NCI-H128 (cell line): ENCODE data around the gene KLF2.
"Not testable (repeated sequence)": the region's sequence is repeated elsewhere in the genome, so short reads cannot be mapped to it uniquely, and the experiment has no call there.

Experiments used
- DNase-seq: peaks from one replicate; lab custom pipeline; 2025; ENCODE audit not compliant: unreplicated experiment; lab: John Stamatoyannopoulos, UW

The KLF2 gene

GRCh38 chr19:16336571-16336970, 11.9 kb downstream of the KLF2 start:
- no peak for DNase-seq

DNA sequence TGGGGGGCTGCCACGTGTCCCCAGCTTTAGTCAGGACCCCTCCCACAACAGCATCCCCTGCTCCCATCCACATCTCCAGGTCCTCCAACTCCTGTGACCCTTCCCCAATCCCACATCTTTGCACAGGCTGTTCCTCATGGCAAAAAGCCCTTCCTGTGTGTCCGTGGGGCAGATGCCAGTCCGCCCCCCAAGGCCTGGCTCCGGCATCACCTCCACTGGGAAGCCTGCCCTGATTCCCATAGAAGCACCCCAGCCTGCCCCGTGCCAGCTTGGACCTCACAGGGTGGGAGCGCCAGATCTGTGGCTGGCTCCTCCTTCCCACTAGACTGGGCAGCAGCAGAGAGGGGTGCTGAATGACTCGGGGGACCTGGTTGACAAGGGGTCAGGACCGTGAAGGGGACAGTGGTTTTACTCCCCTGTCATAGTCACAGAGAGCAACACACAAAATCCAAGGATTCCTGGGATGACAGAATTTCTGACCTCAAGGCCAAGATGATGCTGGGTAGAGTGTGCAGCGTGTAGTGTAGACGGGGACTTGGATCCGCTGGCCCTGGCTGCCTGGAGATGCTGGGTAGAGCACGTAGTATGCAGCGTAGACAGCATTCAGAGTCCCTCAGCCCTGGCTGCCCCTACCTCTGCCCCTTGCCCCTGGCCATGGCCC, 13.3 kb downstream of the KLF2 start:
- no peak for DNase-seq

- no peak for DNase-seq
Measured at GRCh38 chr19:16338470-16339360, 14.1 kb downstream of the KLF2 start.

GRCh38 chr19:16339361-16339725, 14.7 kb downstream of the KLF2 start:
- DNase-seq = no peak

DNA sequence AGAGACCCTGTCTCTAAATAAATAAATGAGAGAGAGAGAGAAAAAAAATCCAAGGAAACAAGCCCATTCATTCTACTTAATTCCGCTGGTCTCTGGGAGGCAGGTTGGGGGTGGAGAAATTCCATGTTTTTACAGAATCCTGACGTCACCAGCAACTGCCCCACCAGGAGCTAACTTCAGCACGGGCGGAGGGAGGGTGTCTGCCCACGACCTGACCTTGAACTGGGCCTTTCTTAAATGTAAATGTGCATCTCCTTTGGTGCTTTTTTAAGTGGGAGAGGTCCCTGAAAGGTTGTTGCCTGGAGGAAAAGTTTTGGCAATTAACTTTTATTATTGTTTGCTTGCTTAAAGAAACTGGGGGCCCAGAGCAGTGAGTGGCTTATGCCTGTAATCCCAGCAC, 15.5 kb downstream of the KLF2 start:
- DNase-seq = no peak

DNA sequence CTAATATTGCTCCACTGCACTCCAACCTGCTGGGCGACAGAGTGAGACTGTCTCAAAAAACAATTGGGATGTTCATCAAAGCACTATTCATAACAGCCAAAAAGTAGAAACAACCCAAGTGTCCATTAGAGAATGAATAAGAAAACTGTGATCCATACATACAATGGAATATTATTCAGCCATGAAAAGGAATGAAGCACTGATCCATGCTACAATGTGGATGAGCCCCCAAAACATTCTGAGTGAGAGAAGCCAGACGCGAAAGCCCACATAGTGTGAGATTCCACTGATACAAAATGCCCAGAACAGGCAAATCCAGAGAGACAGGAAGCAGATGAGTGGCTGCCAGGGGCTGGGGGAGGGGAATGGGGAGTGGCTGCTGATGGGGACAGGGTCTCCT, 16.0 kb downstream of the KLF2 start:
- DNase-seq = no peak

DNA sequence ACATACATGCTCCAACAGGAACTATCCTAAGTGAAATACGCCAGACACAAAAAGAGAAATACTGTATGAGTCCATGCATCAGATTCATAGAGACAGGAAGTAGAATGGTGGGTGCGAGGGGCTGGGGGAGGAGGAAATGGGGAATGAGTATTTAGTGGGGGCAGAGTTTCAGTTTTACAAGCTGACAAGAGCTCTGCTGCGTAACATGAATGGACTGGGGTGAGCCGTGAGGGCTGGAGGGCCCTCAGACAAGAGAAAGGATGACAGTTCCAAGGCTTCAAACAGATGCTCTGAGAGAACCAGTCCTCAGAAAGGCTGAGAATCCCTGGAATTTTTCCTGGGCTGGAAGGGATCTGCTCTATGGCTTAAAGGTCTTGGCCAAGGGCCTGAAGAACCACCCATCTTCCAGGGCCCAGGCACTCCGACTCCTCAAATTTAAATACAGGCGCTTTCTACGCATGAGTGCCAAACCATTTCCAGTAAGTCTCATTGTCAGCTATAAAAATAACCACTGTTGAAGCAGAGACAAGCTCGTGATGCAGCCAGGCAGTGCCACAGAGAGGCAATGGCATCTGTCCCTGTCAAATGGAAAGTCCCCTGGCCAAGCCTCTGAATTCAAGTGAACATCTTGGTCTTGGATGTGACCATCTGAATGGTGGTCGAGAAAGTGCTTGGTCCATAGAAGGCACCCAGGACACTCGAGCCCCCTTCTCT, 17.5 kb downstream of the KLF2 start:
- no peak for DNase-seq

DNA sequence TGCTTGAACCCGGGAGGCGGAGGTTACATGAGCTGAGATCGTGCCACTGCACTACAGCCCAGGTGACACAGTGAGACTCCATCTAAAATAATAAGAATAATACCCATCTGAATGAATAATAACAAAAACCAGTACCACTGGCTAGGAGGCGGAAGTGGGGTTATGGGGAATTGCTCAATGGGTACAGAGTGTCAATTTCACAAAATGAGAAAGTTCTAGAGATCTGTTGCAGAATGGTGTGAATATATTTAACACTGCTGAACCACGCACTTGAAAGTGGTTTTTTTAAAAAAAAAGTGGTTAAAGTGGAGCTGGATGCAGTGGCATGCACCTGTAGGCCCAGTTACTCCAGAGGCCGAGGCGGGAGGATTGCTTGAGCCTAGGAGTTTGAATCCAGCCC, 18.5 kb downstream of the KLF2 start:
- DNase-seq = no peak

- DNase-seq = no peak
Measured at GRCh38 chr19:16345457-16345856, 20.8 kb downstream of the KLF2 start.

DNA sequence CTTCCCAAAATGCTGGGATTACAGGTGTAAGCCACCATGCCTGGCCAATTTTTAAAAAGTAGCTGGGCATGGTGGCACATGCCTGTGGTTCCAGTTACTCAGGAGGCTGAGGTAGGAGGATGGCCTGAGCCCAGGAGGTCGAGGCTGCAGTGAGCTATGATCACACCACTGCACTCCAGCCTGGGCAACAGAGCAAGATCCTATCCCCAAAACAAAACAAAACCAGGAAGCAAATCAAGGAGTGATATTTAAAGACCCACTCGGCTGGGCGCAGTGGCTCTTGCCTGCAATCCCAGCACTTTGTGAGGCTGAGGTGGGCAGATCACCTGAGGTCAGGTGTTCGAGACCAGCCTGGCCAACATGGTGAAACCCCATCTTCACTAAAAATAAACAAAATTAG, 22.5 kb downstream of the KLF2 start:
- DNase-seq = not testable (repeated sequence)

GRCh38 chr19:16347706-16348105, 23.1 kb downstream of the KLF2 start:
- DNase-seq = no peak

DNA sequence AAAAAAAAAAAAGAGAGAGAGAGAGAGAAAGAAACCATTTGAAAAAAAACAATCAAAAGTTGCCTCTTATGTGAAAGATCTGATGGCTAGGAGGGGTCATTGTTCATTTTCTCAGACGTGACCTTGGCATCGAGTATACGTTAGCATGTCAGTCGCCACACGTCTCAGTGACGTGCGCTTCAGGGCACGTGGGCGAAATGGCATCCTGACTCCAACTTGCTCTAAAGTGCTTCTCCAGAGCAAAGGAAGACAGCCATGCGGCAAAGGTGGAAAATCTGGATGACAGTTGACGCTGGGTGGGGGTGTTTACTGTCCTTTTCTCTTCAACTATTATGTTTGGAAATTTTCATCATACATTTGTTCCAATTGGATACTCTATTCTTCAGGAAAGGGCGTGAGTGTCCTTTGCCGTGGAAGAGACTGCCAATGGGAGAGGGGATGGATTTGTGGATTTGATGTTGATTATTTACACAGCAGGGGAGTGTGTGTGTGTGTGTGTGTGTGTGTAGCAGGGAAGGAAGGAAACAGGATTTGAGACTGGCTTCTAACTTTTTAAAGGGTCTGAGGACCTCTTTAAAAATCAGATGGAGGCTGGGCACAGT, 25.0 kb downstream of the KLF2 start:
- no peak for DNase-seq

- DNase-seq = no peak
Measured at GRCh38 chr19:16351133-16351809, 26.6 kb downstream of the KLF2 start.

DNA sequence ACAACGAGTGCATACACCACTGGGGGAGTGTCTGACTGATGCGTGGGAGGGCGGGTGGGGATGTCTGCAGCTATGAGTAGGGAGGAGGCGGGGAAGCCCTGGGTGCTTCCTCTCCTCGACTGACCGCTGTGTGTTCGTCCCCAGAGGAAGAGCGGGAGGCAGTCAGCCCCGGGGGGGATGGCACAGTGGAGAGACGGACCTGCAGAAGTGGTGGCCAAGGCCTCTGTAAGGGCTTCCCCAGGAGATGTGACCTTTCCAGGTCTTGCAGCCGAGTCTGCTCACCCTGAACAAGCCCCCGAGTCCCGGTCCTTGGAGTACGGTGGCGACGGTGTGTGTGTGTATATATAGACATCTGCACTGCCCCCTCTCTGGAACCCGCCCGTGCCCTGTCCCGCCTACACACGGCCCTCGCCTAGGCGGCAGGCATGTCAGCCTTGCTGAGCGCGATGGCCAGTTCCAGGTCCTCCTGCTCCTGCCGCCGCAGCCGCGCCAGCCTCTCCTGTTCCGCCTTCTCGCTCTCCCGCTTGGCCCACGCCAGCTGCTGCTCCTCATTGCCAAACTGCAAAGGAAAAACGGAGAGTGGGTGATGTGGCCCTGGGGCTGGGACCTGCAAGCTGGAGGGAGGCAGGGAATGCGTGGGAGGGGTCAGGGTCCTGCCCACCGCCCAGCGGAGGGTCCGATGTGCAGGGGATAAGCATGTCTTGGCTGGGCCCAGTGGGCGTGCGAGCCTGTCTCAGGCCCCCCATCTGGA, 30.8 kb downstream of the KLF2 start:
- no peak for DNase-seq

- no peak for DNase-seq
Measured at GRCh38 chr19:16358456-16358855, 33.8 kb downstream of the KLF2 start.

- DNase-seq = no peak
Measured at GRCh38 chr19:16359074-16359473, 34.4 kb downstream of the KLF2 start.

DNA sequence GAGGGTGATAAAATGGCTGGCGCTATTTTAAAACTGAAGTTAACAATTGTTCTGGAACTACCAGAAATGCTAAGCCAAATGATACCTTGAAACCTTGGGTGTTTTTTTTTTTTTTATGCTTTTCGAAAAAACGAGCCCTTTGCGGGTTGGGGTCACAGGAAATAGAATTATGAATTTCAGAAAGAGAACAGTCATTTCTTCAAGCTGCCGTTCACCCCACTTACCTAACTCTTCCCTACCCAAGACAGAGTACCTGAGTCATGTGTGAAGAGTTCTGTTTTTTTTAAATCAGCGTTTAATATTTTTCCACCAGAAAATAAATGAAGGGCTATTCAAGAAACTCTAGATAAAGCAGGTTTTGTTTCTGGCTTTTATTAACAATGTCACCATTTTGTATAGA, 35.3 kb downstream of the KLF2 start:
- no peak for DNase-seq

- no peak for DNase-seq
Measured at GRCh38 chr19:16360738-16361137, 36.1 kb downstream of the KLF2 start.

- no peak for DNase-seq
Measured at GRCh38 chr19:16361254-16361653, 36.6 kb downstream of the KLF2 start.

GRCh38 chr19:16361926-16362325, 37.3 kb downstream of the KLF2 start:
- no peak for DNase-seq
